WTC11 (cell line): Measurements from ENCODE around the gene ANKDD1B. TPM values are rescaled to one million over a fixed set of nuclear protein-coding genes. Genes with fewer than 3 reads are reported as not detected.

Experiments used
- ATAC-seq: fragments of 200-7000 bp; cut with Tn5 transposase; 2 replicates; pipeline ENCODE4 v1.10.0; 2021; ENCODE audit warnings: mild to moderate bottlenecking, moderate library complexity
- CTCF ChIA-PET: fragments of 300-600 bp; sonication (Branson Sonifier 250); formaldehyde crosslinking; loops from one replicate; lab custom pipeline; 2021; ENCODE audit warnings: antibody characterized with exemption; lab: Charles Lee
- POLR2A ChIA-PET: fragments of 350-600 bp; sonication (Branson Sonifier 250); formaldehyde crosslinking; loops from one replicate; lab custom pipeline; 2021; ENCODE audit warnings: antibody characterized with exemption; lab: Charles Lee
- DNase-seq: peaks from one replicate; pipeline ENCODE4 v3.0.0; 2021; ENCODE audit warnings: low spot score
- H3K27ac Mint-ChIP-seq: 2 replicates; pipeline ENCODE4 v1.8.0; 2021; ENCODE audit warnings: mixed read lengths
- H3K27me3 Mint-ChIP-seq: 2 replicates; pipeline ENCODE4 v1.8.0; 2021; ENCODE audit warnings: low read depth, mild to moderate bottlenecking, moderate library complexity, mixed read lengths
- H3K36me3 Mint-ChIP-seq: 2 replicates; pipeline ENCODE4 v1.8.0; 2021; ENCODE audit warnings: mixed read lengths
- H3K4me1 Mint-ChIP-seq: 2 replicates; pipeline ENCODE4 v1.8.0; 2022; ENCODE audit warnings: mixed read lengths
- H3K4me3 Mint-ChIP-seq: 2 replicates; pipeline ENCODE4 v1.8.0; 2021; ENCODE audit warnings: mild to moderate bottlenecking, moderate library complexity, mixed read lengths
- H3K9me3 Mint-ChIP-seq: 2 replicates; pipeline ENCODE4 v1.8.0; 2021; ENCODE audit warnings: mixed read lengths
- ETV6 ChIP-seq: sonication (generic); formaldehyde crosslinking; IDR thresholded peaks from 2 replicates; pipeline ENCODE4 v1.8.1; 2022; ENCODE audit warnings: mild to moderate bottlenecking, missing genetic modification reagents
- GABPB1 ChIP-seq: sonication (generic); formaldehyde crosslinking; IDR thresholded peaks from 2 replicates; pipeline ENCODE4 v1.8.1; 2023; ENCODE audit warnings: mild to moderate bottlenecking, missing genetic modification reagents
- HMGA2 ChIP-seq: fragments of 250-450 bp; sonication (Bioruptor Pico); IDR thresholded peaks from 2 replicates; pipeline ENCODE4 v1.4.0; 2021; ENCODE audit warnings: mild to moderate bottlenecking, moderate library complexity
- MYBL2 ChIP-seq: sonication (generic); formaldehyde crosslinking; IDR thresholded peaks from 2 replicates; pipeline ENCODE4 v1.8.1; 2023; ENCODE audit warnings: mild to moderate bottlenecking, moderate library complexity, missing genetic modification reagents
- OVOL2 ChIP-seq: fragments of 250-450 bp; sonication (Bioruptor Pico); IDR thresholded peaks from 2 replicates; pipeline ENCODE4 v1.9.0; 2021; ENCODE audit warnings: mild to moderate bottlenecking, borderline replicate concordance
- PRRX2 ChIP-seq: fragments of 250-450 bp; sonication (Bioruptor Pico); IDR thresholded peaks from 2 replicates; pipeline ENCODE4 v1.8.0; 2021; ENCODE audit warnings: mild to moderate bottlenecking
- TEAD1 ChIP-seq: sonication (generic); formaldehyde crosslinking; IDR thresholded peaks from 2 replicates; pipeline ENCODE4 v1.8.0; 2022; ENCODE audit warnings: mild to moderate bottlenecking, missing genetic modification reagents
- ZBTB21 ChIP-seq: sonication (generic); formaldehyde crosslinking; IDR thresholded peaks from 2 replicates; pipeline ENCODE4 v1.8.1; 2023; ENCODE audit warnings: mild to moderate bottlenecking, missing genetic modification reagents, borderline replicate concordance
- ZNF219 ChIP-seq: sonication (generic); formaldehyde crosslinking; IDR thresholded peaks from 2 replicates; pipeline ENCODE4 v1.8.0; 2023; ENCODE audit warnings: missing genetic modification reagents, mild to moderate bottlenecking, borderline replicate concordance
- ZNF396 ChIP-seq: fragments of 250-450 bp; sonication (Bioruptor Pico); IDR thresholded peaks from 2 replicates; pipeline ENCODE4 v1.8.0; 2021; ENCODE audit warnings: mild to moderate bottlenecking, moderate library complexity, borderline replicate concordance
- ZNF416 ChIP-seq: fragments of 250-450 bp; sonication (Bioruptor Pico); IDR thresholded peaks from 2 replicates; pipeline ENCODE4 v1.9.0; 2021; ENCODE audit warnings: mild to moderate bottlenecking, inconsistent platforms
- total RNA-seq: library from RNA; stranded (reverse); gene quantifications from 3 replicates; pipeline ENCODE4 v1.2.3, GENCODE V29; 2021
- TF ChIP-seq, protein P1 (sequence below): sonication (generic); formaldehyde crosslinking; IDR thresholded peaks from 2 replicates; pipeline ENCODE4 v1.8.0; 2022; ENCODE audit warnings: mild to moderate bottlenecking, missing genetic modification reagents
- TF ChIP-seq, protein P2 (sequence below): sonication (generic); formaldehyde crosslinking; IDR thresholded peaks from 2 replicates; pipeline ENCODE4 v1.8.1; 2022; ENCODE audit warnings: low read depth, missing genetic modification reagents, borderline replicate concordance
- TF ChIP-seq, protein P3 (sequence below): sonication (generic); formaldehyde crosslinking; IDR thresholded peaks from 2 replicates; pipeline ENCODE4 v1.8.0; 2022; ENCODE audit warnings: missing genetic modification reagents
- TF ChIP-seq, protein P4 (sequence below): fragments of 250-450 bp; sonication (Bioruptor Pico); IDR thresholded peaks from 2 replicates; pipeline ENCODE4 v1.9.0; 2021; ENCODE audit warnings: mild to moderate bottlenecking
- TF ChIP-seq, protein P5 (sequence below): sonication (generic); formaldehyde crosslinking; IDR thresholded peaks from 2 replicates; pipeline ENCODE4 v1.8.1; 2022; ENCODE audit warnings: low read depth, mild to moderate bottlenecking, moderate library complexity, missing genetic modification reagents, borderline replicate concordance

Gene ANKDD1B
- total RNA-seq, 1 experiment from 2014 or later, result 0.28 TPM

DNA sequence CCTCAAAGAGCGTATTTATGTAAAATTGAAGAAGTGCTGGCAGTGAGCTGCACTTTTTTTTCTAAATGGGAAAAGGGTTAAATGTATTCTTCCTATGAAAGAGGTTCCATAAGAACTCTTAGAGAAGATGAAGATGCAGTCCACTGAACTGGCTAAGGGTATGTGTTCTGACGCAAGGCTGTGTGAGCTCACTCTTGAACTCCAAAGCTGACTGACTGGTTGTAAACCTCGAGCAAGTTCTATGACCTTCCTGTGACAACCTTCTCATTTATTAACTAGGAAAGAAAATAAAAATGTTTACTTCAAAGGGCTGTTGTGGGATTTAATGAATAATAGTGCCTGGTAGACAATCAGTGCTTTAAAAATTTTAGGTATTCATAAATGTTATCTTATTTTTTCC, 59.3 kb downstream of the ANKDD1B start:
- POLR2A ChIA-PET, result no interaction called here
- H3K36me3 Mint-ChIP-seq, result 0 out of 2 replicates have a peak, but pooled peaks cover 3% of the 10 kb centered on the region
- H3K9me3 Mint-ChIP-seq, result no peaks in the 10 kb centered on the region
- peaks cover 20% of the 10 kb centered on the region for H3K4me1 Mint-ChIP-seq
- ATAC-seq, result no peak
- no peak overlapping the region for H3K4me3 Mint-ChIP-seq
- DNase-seq, result no peak
- CTCF ChIA-PET, result no interaction called here
- TF ChIP-seq PRRX2, result no peak
- no peak for TF ChIP-seq ETV6 (CRISPR knock-in tag)
- TF ChIP-seq, protein P1, sequence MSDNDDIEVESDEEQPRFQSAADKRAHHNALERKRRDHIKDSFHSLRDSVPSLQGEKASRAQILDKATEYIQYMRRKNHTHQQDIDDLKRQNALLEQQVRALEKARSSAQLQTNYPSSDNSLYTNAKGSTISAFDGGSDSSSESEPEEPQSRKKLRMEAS (CRISPR knock-in tag), result no peak
- no peak overlapping the region for H3K27ac Mint-ChIP-seq
- H3K27me3 Mint-ChIP-seq, result no peaks in the 10 kb centered on the region

DNA sequence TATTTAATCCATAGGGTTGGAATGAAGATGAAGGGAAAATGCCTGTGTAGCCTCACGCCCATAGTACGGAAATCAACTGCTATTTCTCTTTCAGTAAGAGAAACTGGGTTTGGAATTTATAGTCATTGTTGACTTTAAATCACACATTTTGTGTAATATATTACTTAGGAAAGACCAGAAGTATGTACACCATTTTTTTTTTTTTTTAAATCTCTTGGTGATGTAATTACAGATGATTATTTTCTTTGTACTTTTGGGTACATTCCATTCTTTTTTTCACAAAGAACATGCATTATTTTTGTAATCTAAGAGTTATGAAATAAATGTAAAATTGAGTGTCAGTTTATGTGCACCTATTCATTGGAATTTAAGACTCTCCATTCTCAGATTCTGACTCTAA, 60.3 kb downstream of the ANKDD1B start:
- CTCF ChIA-PET, result no interaction called here
- no peaks in the 10 kb centered on the region for H3K27me3 Mint-ChIP-seq
- H3K9me3 Mint-ChIP-seq, result no peaks in the 10 kb centered on the region
- 0 out of 2 replicates have a peak, but pooled peaks cover 3% of the 10 kb centered on the region for H3K36me3 Mint-ChIP-seq
- no peak for DNase-seq
- no peak overlapping the region for H3K4me3 Mint-ChIP-seq
- POLR2A ChIA-PET, result no interaction called here
- no peak for ATAC-seq
- TF ChIP-seq ZNF396 (CRISPR knock-in tag), result no peak
- no peak for TF ChIP-seq ZBTB21
- TF ChIP-seq TEAD1 (CRISPR knock-in tag), result no peak
- TF ChIP-seq, protein P2, sequence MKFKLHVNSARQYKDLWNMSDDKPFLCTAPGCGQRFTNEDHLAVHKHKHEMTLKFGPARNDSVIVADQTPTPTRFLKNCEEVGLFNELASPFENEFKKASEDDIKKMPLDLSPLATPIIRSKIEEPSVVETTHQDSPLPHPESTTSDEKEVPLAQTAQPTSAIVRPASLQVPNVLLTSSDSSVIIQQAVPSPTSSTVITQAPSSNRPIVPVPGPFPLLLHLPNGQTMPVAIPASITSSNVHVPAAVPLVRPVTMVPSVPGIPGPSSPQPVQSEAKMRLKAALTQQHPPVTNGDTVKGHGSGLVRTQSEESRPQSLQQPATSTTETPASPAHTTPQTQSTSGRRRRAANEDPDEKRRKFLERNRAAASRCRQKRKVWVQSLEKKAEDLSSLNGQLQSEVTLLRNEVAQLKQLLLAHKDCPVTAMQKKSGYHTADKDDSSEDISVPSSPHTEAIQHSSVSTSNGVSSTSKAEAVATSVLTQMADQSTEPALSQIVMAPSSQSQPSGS (CRISPR knock-in tag), result no peak
- TF ChIP-seq MYBL2 (CRISPR knock-in tag), result no peak
- TF ChIP-seq GABPB1 (CRISPR knock-in tag), result no peak
- TF ChIP-seq, protein P3, sequence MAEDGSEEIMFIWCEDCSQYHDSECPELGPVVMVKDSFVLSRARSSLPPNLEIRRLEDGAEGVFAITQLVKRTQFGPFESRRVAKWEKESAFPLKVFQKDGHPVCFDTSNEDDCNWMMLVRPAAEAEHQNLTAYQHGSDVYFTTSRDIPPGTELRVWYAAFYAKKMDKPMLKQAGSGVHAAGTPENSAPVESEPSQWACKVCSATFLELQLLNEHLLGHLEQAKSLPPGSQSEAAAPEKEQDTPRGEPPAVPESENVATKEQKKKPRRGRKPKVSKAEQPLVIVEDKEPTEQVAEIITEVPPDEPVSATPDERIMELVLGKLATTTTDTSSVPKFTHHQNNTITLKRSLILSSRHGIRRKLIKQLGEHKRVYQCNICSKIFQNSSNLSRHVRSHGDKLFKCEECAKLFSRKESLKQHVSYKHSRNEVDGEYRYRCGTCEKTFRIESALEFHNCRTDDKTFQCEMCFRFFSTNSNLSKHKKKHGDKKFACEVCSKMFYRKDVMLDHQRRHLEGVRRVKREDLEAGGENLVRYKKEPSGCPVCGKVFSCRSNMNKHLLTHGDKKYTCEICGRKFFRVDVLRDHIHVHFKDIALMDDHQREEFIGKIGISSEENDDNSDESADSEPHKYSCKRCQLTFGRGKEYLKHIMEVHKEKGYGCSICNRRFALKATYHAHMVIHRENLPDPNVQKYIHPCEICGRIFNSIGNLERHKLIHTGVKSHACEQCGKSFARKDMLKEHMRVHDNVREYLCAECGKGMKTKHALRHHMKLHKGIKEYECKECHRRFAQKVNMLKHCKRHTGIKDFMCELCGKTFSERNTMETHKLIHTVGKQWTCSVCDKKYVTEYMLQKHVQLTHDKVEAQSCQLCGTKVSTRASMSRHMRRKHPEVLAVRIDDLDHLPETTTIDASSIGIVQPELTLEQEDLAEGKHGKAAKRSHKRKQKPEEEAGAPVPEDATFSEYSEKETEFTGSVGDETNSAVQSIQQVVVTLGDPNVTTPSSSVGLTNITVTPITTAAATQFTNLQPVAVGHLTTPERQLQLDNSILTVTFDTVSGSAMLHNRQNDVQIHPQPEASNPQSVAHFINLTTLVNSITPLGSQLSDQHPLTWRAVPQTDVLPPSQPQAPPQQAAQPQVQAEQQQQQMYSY (CRISPR knock-in tag), result no peak
- TF ChIP-seq OVOL2, result no peak
- TF ChIP-seq ZNF219, result no peak
- TF ChIP-seq, protein P4, sequence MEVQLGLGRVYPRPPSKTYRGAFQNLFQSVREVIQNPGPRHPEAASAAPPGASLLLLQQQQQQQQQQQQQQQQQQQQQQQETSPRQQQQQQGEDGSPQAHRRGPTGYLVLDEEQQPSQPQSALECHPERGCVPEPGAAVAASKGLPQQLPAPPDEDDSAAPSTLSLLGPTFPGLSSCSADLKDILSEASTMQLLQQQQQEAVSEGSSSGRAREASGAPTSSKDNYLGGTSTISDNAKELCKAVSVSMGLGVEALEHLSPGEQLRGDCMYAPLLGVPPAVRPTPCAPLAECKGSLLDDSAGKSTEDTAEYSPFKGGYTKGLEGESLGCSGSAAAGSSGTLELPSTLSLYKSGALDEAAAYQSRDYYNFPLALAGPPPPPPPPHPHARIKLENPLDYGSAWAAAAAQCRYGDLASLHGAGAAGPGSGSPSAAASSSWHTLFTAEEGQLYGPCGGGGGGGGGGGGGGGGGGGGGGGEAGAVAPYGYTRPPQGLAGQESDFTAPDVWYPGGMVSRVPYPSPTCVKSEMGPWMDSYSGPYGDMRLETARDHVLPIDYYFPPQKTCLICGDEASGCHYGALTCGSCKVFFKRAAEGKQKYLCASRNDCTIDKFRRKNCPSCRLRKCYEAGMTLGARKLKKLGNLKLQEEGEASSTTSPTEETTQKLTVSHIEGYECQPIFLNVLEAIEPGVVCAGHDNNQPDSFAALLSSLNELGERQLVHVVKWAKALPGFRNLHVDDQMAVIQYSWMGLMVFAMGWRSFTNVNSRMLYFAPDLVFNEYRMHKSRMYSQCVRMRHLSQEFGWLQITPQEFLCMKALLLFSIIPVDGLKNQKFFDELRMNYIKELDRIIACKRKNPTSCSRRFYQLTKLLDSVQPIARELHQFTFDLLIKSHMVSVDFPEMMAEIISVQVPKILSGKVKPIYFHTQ (CRISPR knock-in tag), result no peak
- no peak for TF ChIP-seq ZNF416 (CRISPR knock-in tag)
- TF ChIP-seq, protein P5, sequence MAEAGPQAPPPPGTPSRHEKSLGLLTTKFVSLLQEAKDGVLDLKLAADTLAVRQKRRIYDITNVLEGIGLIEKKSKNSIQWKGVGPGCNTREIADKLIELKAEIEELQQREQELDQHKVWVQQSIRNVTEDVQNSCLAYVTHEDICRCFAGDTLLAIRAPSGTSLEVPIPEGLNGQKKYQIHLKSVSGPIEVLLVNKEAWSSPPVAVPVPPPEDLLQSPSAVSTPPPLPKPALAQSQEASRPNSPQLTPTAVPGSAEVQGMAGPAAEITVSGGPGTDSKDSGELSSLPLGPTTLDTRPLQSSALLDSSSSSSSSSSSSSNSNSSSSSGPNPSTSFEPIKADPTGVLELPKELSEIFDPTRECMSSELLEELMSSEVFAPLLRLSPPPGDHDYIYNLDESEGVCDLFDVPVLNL (CRISPR knock-in tag), result no peak
- no peak for TF ChIP-seq HMGA2 (CRISPR knock-in tag)
- no peak overlapping the region for H3K27ac Mint-ChIP-seq
- peaks cover 20% of the 10 kb centered on the region for H3K4me1 Mint-ChIP-seq
